HG02840 (cell line): ENCODE results near the gene NAA38.

Experiments
- ATAC-seq: cut with Tn5 transposase; IDR thresholded peaks from one replicate; pipeline ENCODE4 v1.9.1; 2021; ENCODE audit warnings: mild to moderate bottlenecking, moderate library complexity, moderate number of reproducible peaks; ENCODE audit not compliant: unreplicated experiment, low FRiP score

NAA38 gene

GRCh38 chr17:7854078-7854777 lies 3.1 kb downstream of the NAA38 start:
- no peak for ATAC-seq

GRCh38 chr17:7853691-7854038 lies 3.7 kb downstream of the NAA38 start:
- no peak for ATAC-seq

- ATAC-seq: no peak
Measured at GRCh38 chr17:7852919-7853690, 4.3 kb downstream of the NAA38 start.

- ATAC-seq: no peak
Measured at GRCh38 chr17:7852262-7852670, 5.1 kb downstream of the NAA38 start.

DNA sequence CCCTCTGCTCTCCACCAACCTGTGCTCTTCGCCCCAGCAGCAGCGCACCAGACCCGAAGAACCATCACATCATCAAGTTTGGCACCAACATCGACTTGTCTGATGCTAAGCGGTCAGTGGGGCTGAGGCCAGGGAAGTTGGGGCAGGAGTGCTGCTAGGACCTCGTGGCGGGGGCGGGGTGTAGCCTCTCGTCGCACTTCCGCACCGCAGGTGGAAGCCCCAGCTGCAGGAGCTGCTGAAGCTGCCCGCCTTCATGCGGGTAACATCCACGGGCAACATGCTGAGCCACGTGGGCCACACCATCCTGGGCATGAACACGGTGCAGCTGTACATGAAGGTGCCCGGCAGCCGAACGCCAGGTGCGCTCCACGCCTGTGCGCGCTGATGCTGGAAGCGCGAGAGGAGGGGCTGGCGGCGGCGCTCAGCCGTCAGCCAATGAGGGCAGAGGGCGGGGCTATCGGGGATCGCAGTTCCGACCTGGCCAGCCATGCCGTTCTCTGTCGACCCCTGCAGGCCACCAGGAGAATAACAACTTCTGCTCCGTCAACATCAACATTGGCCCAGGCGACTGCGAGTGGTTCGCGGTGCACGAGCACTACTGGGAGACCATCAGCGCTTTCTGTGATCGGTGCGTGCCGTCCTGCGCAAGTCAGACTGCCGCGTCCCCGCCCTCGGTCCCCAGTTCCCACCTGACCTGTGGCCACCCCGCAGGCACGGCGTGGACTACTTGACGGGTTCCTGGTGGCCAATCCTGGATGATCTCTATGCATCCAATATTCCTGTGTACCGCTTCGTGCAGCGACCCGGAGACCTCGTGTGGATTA lies 5.7 kb downstream of the NAA38 start:
- ATAC-seq: peak; percentile 66

DNA sequence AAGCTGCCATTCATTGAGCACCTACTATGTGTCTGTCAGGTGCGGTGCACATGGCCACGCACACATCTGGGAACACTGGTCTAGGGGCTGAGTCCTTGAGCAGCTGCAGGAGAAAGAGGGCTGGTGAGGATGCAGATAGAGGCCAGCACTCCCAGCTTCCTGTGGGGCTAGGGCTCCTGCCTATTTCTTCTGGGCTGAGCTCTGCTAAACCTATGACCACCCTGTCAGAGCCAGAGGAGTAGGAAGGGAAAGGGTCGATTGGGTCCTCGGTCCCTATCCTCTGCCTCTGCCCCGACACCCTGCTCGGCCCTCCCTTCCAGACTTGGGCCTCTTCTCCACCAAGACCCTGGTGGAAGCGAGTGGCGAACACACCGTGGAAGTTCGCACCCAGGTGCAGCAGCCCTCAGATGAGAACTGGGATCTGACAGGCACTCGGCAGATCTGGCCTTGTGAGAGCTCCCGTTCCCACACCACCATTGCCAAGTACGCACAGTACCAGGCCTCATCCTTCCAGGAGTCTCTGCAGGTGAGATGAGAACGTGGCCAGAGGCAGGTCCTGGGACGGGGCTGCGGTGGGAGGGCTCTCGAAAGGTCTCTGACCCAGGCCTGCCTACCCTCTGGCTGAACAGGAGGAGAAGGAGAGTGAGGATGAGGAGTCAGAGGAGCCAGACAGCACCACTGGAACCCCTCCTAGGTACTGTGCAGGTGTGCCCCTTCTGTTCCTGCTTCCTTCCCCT lies 6.5 kb downstream of the NAA38 start:
- no peak for ATAC-seq

GRCh38 chr17:7849751-7850504 lies 7.4 kb downstream of the NAA38 start:
- ATAC-seq: no peak

DNA sequence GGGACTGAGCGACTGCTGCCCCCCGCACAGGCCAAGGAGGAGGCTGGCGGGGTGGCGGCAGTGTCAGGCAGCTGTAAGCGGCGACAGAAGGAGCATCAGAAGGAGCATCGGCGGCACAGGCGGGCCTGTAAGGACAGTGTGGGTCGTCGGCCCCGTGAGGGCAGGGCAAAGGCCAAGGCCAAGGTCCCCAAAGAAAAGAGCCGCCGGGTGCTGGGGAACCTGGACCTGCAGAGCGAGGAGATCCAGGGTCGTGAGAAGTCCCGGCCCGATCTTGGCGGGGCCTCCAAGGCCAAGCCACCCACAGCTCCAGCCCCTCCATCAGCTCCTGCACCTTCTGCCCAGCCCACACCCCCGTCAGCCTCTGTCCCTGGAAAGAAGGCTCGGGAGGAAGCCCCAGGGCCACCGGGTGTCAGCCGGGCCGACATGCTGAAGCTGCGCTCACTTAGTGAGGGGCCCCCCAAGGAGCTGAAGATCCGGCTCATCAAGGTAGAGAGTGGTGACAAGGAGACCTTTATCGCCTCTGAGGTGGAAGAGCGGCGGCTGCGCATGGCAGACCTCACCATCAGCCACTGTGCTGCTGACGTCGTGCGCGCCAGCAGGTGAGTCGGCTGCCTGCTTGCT lies 8.1 kb downstream of the NAA38 start:
- no peak for ATAC-seq

GRCh38 chr17:7848739-7849129 lies 8.6 kb downstream of the NAA38 start:
- no peak for ATAC-seq

DNA sequence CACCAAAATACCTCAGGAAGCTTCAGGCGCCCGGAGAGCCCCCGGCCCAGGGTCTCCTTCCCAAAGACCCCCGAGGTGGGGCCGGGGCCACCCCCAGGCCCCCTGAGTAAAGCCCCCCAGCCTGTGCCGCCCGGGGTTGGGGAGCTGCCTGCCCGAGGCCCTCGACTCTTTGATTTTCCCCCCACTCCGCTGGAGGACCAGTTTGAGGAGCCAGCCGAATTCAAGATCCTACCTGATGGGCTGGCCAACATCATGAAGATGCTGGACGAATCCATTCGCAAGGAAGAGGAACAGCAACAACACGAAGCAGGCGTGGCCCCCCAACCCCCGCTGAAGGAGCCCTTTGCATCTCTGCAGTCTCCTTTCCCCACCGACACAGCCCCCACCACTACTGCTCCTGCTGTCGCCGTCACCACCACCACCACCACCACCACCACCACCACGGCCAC lies 9.2 kb downstream of the NAA38 start:
- no peak for ATAC-seq

DNA sequence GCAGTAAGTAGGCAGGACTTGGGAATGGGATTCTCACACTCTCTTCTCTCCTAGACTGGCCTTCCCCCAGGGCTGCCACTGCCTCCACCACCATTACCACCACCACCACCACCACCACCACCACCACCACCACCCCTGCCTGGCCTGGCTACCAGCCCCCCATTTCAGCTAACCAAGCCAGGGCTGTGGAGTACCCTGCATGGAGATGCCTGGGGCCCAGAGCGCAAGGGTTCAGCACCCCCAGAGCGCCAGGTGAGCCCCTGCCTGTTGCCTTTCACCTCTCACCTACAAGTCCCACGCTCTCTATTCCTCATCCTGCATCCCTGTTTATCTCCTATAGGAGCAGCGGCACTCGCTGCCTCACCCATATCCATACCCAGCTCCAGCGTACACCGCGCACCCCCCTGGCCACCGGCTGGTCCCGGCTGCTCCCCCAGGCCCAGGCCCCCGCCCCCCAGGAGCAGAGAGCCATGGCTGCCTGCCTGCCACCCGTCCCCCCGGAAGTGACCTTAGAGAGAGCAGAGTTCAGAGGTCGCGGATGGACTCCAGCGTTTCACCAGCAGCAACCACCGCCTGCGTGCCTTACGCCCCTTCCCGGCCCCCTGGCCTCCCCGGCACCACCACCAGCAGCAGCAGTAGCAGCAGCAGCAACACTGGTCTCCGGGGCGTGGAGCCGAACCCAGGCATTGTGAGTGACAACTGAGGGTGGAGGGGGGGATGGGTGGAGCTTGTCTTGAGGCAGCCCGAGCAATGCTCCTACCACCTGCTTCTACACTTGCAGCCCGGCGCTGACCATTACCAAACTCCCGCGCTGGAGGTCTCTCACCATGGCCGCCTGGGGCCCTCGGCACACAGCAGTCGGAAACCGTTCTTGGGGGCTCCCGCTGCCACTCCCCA lies 10.3 kb downstream of the NAA38 start:
- no peak for ATAC-seq

DNA sequence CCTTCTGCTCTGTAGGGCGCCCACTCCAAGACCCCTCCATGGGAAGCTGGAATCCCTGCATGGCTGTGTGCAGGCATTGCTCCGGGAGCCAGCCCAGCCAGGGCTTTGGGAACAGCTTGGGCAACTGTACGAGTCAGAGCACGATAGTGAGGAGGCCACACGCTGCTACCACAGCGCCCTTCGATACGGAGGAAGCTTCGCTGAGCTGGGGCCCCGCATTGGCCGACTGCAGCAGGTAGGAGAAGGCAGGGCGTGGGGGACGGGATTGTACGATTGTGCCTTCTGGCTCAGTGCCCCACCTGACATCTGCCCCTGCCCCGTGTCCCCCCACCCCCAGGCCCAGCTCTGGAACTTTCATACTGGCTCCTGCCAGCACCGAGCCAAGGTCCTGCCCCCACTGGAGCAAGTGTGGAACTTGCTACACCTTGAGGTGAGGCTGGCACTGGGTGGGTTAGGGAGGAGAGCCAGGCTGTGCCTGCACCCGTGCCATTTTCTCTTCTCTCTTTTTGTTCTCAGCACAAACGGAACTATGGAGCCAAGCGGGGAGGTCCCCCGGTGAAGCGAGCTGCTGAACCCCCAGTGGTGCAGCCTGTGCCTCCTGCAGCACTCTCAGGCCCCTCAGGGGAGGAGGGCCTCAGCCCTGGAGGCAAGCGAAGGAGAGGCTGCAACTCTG lies 11.2 kb downstream of the NAA38 start:
- no peak for ATAC-seq

- ATAC-seq: no peak
Measured at GRCh38 chr17:7845359-7846062, 11.8 kb downstream of the NAA38 start.

GRCh38 chr17:7844292-7845154 lies 12.8 kb downstream of the NAA38 start:
- ATAC-seq: peak; percentile 34

DNA sequence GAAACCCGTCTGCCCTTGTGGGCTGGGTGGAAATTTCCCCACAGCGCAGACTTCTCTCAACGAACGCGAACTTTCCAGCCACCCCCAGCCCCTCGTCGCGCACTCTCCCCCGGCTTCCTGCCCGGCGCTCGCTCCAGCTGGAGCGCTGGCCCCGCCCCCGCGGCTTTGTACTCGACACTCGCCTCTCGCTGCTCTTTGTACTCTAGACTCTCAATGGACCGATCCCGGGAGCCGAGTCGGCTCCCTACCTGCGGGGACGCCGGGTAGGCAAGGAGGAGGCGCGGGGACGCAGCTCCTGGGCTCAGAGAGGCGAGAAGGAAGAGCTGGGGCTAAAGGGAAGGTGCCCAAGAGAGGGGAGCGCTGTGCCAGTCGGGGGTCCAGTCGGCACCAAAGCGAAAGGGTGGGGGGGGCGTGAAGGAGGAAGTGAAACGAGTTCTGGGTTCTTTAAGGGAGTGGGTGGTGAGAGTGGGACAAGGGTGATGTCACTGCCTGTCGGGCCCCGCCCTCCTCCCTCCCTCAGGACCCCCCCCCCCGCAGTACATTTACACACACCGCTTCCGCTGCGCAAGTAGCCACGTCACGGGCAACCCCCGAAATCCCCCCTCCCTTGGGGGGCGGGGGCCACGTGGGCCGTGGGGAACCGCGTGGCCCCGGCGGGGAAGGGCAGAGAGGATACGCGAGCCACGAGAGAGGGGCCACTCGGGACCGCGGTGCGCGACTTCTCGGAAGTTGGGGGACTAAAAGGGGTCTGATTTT lies 13.6 kb downstream of the NAA38 start:
- peak; percentile 34 for ATAC-seq

DNA sequence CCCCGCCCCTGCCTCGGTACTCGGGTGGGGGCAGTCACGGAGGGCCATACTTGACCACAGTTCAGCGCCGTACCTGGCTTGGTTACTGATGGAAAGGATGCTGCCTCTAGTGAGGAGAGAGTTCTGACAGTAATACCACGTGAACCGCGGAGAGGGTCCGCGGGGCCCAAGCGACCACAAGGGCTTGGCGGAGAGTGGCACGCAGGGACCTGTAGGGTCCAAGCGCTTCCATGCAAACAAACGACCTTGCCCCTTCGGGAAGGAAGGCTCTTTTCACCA lies 14.2 kb downstream of the NAA38 start:
- ATAC-seq: peak; percentile 3
